Colon (tissue), 2 donors: ENCODE data around the gene IL1F10.

Source experiments
- FAIRE-seq: peaks from 2 replicates; lab custom pipeline; 2012; peaks lifted over from hg19 to GRCh38; lab: Jason Lieb, UNC
- donor health status: control.
- donor health status: control.

The IL1F10 gene

GRCh38 chr2:113058998-113059960 lies 8.5 kb upstream of the IL1F10 start, which contains the start of gene IL36RN:
Gene IL36RN, plus strand, starts transcription at chr2:113059198. Its CDS starts 241 bp downstream, at chr2:113059439.
- no peak for FAIRE-seq

- no peak for FAIRE-seq
Measured at GRCh38 chr2:113060396-113060795, 7.4 kb upstream of the IL1F10 start.

- no peak for FAIRE-seq
Measured at GRCh38 chr2:113060796-113061195, 7.0 kb upstream of the IL1F10 start.

GRCh38 chr2:113061241-113061640 lies 6.5 kb upstream of the IL1F10 start:
- FAIRE-seq, result no peak

- FAIRE-seq, result no peak
Measured at GRCh38 chr2:113061896-113062770, 5.6 kb upstream of the IL1F10 start.

GRCh38 chr2:113064281-113064680 lies 3.5 kb upstream of the IL1F10 start:
- FAIRE-seq, result no peak

- no peak for FAIRE-seq
Measured at GRCh38 chr2:113064898-113065297, 2.9 kb upstream of the IL1F10 start.

GRCh38 chr2:113068249-113068648 lies 479 bp downstream of the IL1F10 start:
- FAIRE-seq, result no peak

GRCh38 chr2:113068706-113069485 lies 1.1 kb downstream of the IL1F10 start:
- no peak for FAIRE-seq

GRCh38 chr2:113069676-113070605 lies 2.2 kb downstream of the IL1F10 start:
- no peak for FAIRE-seq

- no peak for FAIRE-seq
Measured at GRCh38 chr2:113070606-113070975, 2.8 kb downstream of the IL1F10 start.

GRCh38 chr2:113072584-113072983 lies 4.8 kb downstream of the IL1F10 start:
- FAIRE-seq, result no peak

- no peak for FAIRE-seq
Measured at GRCh38 chr2:113073325-113073834, 5.6 kb downstream of the IL1F10 start.

- FAIRE-seq, result no peak
Measured at GRCh38 chr2:113075030-113075429, 7.3 kb downstream of the IL1F10 start.

- no peak for FAIRE-seq
Measured at GRCh38 chr2:113075600-113075999, 7.8 kb downstream of the IL1F10 start.

- FAIRE-seq, result no peak
Measured at GRCh38 chr2:113076954-113077669, 9.3 kb downstream of the IL1F10 start.

GRCh38 chr2:113077921-113078320 lies 10.2 kb downstream of the IL1F10 start:
- FAIRE-seq, result no peak

- no peak for FAIRE-seq
Measured at GRCh38 chr2:113078350-113078839, 10.6 kb downstream of the IL1F10 start.

- no peak for FAIRE-seq
Measured at GRCh38 chr2:113079131-113079530, 11.4 kb downstream of the IL1F10 start.

- no peak for FAIRE-seq
Measured at GRCh38 chr2:113080134-113080533, 12.4 kb downstream of the IL1F10 start.
